ENCODE measurements around the gene LBX2. TPM values are rescaled to one million over a fixed set of nuclear protein-coding genes. Genes with fewer than 3 reads are reported as not detected.

LBX2 gene
- total and polyA plus RNA-seq, 2 of the 4 experiments (the other 2 are of a cell fraction), result 0.18 to 0.62 TPM

- Histone ChIP-seq H3K4me3 (ENCODE audit: insufficient read depth, low read depth, low read length) (no peak within 1 kb of the TSS), H2BK120ac (ENCODE audit: low read depth, low read length) (no peak within 1 kb of the TSS), H2AK5ac (ENCODE audit: low read depth, low read length) (peak within 1 kb of the TSS; percentile 36; the same call in 1 of the 2 replicates), H4K91ac (ENCODE audit: insufficient read depth, low read depth, low read length) (no peak within 1 kb of the TSS), H3K9ac (ENCODE audit: low read depth, low read length) (no peak within 1 kb of the TSS), H2AFZ (replicated peaks; ENCODE audit: low read length, poor library complexity) (no peak within 1 kb of the TSS), H3K4ac (ENCODE audit: low read depth, low read length) (no peak within 1 kb of the TSS), H3K56ac (ENCODE audit: extremely low read depth, insufficient read depth, low read length) (no peak within 1 kb of the TSS), H3K14ac (replicated peaks; ENCODE audit: low read depth, low read length) (no peak within 1 kb of the TSS), H3K4me2 (ENCODE audit: low read depth, low read length) (no peak within 1 kb of the TSS), H4K8ac (ENCODE audit: low read depth in 2 of 2, low read length in 2 of 2) (no peak within 1 kb of the TSS), H3K79me1 (ENCODE audit: low read depth in 1 of 2, low read length in 2 of 2) (peaks cover 22 to 43% of the 10 kb centered on the region in 2 experiments), H3K27ac (ENCODE audit: insufficient read depth, low read length) (no peak within 1 kb of the TSS), H3K36me3 (ENCODE audit: control insufficient read depth, insufficient read depth, low read length) (peaks cover 27% of the 10 kb centered on the region), H2AK9ac (replicated peaks; ENCODE audit: low read depth, low read length, poor library complexity) (peak within 1 kb of the TSS; percentile 71), H3K18ac (ENCODE audit: low read depth, low read length) (no peak within 1 kb of the TSS), H3K9me1 (ENCODE audit: insufficient read depth, low read length) (peaks cover 14% of the 10 kb centered on the region), H2BK15ac (ENCODE audit: low read depth, low read length) (no peak within 1 kb of the TSS), H2BK20ac (ENCODE audit: low read depth, low read length) (no peak within 1 kb of the TSS), H3K23ac (ENCODE audit: low read depth, low read length) (no peak within 1 kb of the TSS), H4K20me1 (ENCODE audit: insufficient read depth, low read length) (peaks cover 13% of the 10 kb centered on the region), H3K27me3 (ENCODE audit: control insufficient read depth, insufficient read depth, low read length) (peaks cover 15% of the 10 kb centered on the region), H3K9me3 (ENCODE audit: control insufficient read depth, insufficient read depth, low read length) (no peaks in the 10 kb centered on the region), H3K4me1 (ENCODE audit: control insufficient read depth, insufficient read depth, low read length) (peaks cover 9% of the 10 kb centered on the region), H4K5ac (ENCODE audit: low read depth, low read length) (no peak within 1 kb of the TSS), H2BK5ac (ENCODE audit: low read depth, low read length, poor library complexity, severe bottlenecking) (no peak within 1 kb of the TSS)
- ChIA-PET POLR2A (ENCODE audit: unreplicated experiment) (interaction anchor here (0.6 kb wide), 1 partner anchor 523 kb away, joined by 3 read pairs; no protein-coding TSS in a partner anchor), CTCF (no interaction called here)
- in situ Hi-C loops (cut with MboI; ENCODE audit: low sequenced_read_pairs), result no loop called here
- BruUV-seq (replicated peaks), result no TSS peak
- TF ChIP-seq SMC3 (IDR thresholded peaks at IDR 0.05; ENCODE audit: low read depth, low read length), result no peak
- no peak for TF ChIP-seq CHD1 (IDR thresholded peaks at IDR 0.05; ENCODE audit: low read depth, low read length)
- TF ChIP-seq NFE2L2 (IDR thresholded peaks at IDR 0.05; ENCODE audit: low read depth, low read length), result no peak
- peak; percentile 41 for DNase-seq
- WGBS, 2 experiments (ENCODE audit: extremely low coverage in 2 of 2, insufficient read length in 1 of 2), result 96% methylated on average over 3 of the region's 11 CpGs; no CpG with 5 or more reads in 1 of the 2 experiments
- ATAC-seq (ENCODE audit: low read depth), result no peak
- dilution Hi-C loops (cut with HindIII; ENCODE audit: low sequenced_read_pairs, unreplicated experiment), result no loop called here
- intact Hi-C loops (cut with micrococcal nuclease), result no loop called here
Observed at GRCh38 chr2:74525717-74526648, 26.6 kb upstream of the LBX2 start, which contains the start of gene DQX1. TSS of gene DQX1 (minus strand) at chr2:74526231. CDS start at chr2:74525729, 502 bp downstream.
